ENCODE results near the gene CPTP. TPM values are rescaled to one million over a fixed set of nuclear protein-coding genes. Genes with fewer than 3 reads are reported as not detected.

CPTP gene
- total RNA-seq, 2 donors from 2014 or later: 35.8 to 54.0 TPM

GRCh38 chr1:1332774-1333480 lies 8.3 kb downstream of the CPTP start:
- Histone ChIP-seq H3K9me3 (no peaks in the 10 kb centered on the region), H3K27me3 (replicated peaks; ENCODE audit: insufficient read depth) (no peaks in the 10 kb centered on the region), H3K4me3 (no peak overlapping the region), H3K27ac (no peak overlapping the region), H3K4me1 (replicated peaks) (peaks cover 4% of the 10 kb centered on the region), H3K36me3 (peaks cover 2% of the 10 kb centered on the region in 2 donors)
- intact Hi-C loops (cut with DNase I): no loop called here
- TF ChIP-seq POLR2AphosphoS5 (IDR thresholded peaks at IDR 0.05): peak; percentile 15
- no peak for TF ChIP-seq POLR2A (IDR thresholded peaks at IDR 0.05)
- peak; percentile 49 for DNase-seq (ENCODE audit: low spot score)
- 49% methylated on average over 38 of the region's 48 CpGs for WGBS

- Histone ChIP-seq H3K27me3 (replicated peaks; ENCODE audit: insufficient read depth) (no peaks in the 10 kb centered on the region), H3K36me3 (peaks cover 2 to 6% of the 10 kb centered on the region in 2 donors), H3K27ac (no peak overlapping the region), H3K4me1 (replicated peaks) (peaks cover 4% of the 10 kb centered on the region), H3K4me3 (no peak overlapping the region), H3K9me3 (no peaks in the 10 kb centered on the region)
- no peak for TF ChIP-seq POLR2AphosphoS5 (IDR thresholded peaks at IDR 0.05)
- no peak for TF ChIP-seq POLR2A (IDR thresholded peaks at IDR 0.05)
- TF ChIP-seq CTCF (IDR thresholded peaks at IDR 0.05): no peak
- DNase-seq (ENCODE audit: low spot score): no peak
- intact Hi-C loops (cut with DNase I): no loop called here
- WGBS: 63% methylated on average over 21 of the region's 36 CpGs
Measured at GRCh38 chr1:1333551-1334241, 9.1 kb downstream of the CPTP start.

- peaks cover 4% of the 10 kb centered on the region for H3K4me1 ChIP-seq (replicated peaks)
- intact Hi-C loops (cut with DNase I): no loop called here
- no peaks in the 10 kb centered on the region for H3K27me3 ChIP-seq (replicated peaks; ENCODE audit: insufficient read depth)
- no peak for DNase-seq (ENCODE audit: low spot score)
- no peak overlapping the region for H3K27ac ChIP-seq
- no peak overlapping the region for H3K4me3 ChIP-seq
- WGBS: 68% methylated on average over 4 of the region's 11 CpGs
- peaks cover 2 to 6% of the 10 kb centered on the region in 2 donors for H3K36me3 ChIP-seq
- H3K9me3 ChIP-seq: no peaks in the 10 kb centered on the region
- TF ChIP-seq CTCF (IDR thresholded peaks at IDR 0.05) (no peak), POLR2AphosphoS5 (IDR thresholded peaks at IDR 0.05) (no peak), POLR2A (IDR thresholded peaks at IDR 0.05) (no peak)
Measured at GRCh38 chr1:1334835-1335234, 10.2 kb downstream of the CPTP start.

- Histone ChIP-seq H3K4me1 (replicated peaks) (peaks cover 4% of the 10 kb centered on the region), H3K9me3 (no peaks in the 10 kb centered on the region), H3K27me3 (replicated peaks; ENCODE audit: insufficient read depth) (no peaks in the 10 kb centered on the region), H3K36me3 (peaks cover 2 to 6% of the 10 kb centered on the region in 2 donors), H3K27ac (no peak overlapping the region), H3K4me3 (no peak overlapping the region)
- TF ChIP-seq POLR2A (IDR thresholded peaks at IDR 0.05) (no peak), POLR2AphosphoS5 (IDR thresholded peaks at IDR 0.05) (no peak), CTCF (IDR thresholded peaks at IDR 0.05) (no peak)
- DNase-seq (ENCODE audit: low spot score): no peak
- 70% methylated on average over 16 of the region's 16 CpGs for WGBS
- intact Hi-C loops (cut with DNase I): no loop called here
Measured at GRCh38 chr1:1335283-1335682, 10.7 kb downstream of the CPTP start.

- Histone ChIP-seq H3K9me3 (no peaks in the 10 kb centered on the region), H3K36me3 (peaks cover 2 to 6% of the 10 kb centered on the region in 2 donors), H3K27ac (no peak overlapping the region), H3K4me3 (no peak overlapping the region), H3K4me1 (replicated peaks) (peaks cover 4% of the 10 kb centered on the region), H3K27me3 (replicated peaks; ENCODE audit: insufficient read depth) (no peaks in the 10 kb centered on the region)
- WGBS: 82% methylated on average over 21 of the region's 21 CpGs
- DNase-seq (ENCODE audit: low spot score): no peak
- no peak for TF ChIP-seq POLR2A (IDR thresholded peaks at IDR 0.05)
- no peak for TF ChIP-seq CTCF (IDR thresholded peaks at IDR 0.05)
- TF ChIP-seq POLR2AphosphoS5 (IDR thresholded peaks at IDR 0.05): no peak
- intact Hi-C loops (cut with DNase I): no loop called here
Measured at GRCh38 chr1:1335792-1336248, 11.2 kb downstream of the CPTP start.

All from prostate gland (tissue), 2 donors.